ENCODE results near the gene ARL13B. TPM values are rescaled to one million over a fixed set of nuclear protein-coding genes. Genes with fewer than 3 reads are reported as not detected.

Gene ARL13B
- polyA plus RNA-seq, 1 of the 3 experiments (the other 2 are of a cell fraction): 4.9 TPM

DNA sequence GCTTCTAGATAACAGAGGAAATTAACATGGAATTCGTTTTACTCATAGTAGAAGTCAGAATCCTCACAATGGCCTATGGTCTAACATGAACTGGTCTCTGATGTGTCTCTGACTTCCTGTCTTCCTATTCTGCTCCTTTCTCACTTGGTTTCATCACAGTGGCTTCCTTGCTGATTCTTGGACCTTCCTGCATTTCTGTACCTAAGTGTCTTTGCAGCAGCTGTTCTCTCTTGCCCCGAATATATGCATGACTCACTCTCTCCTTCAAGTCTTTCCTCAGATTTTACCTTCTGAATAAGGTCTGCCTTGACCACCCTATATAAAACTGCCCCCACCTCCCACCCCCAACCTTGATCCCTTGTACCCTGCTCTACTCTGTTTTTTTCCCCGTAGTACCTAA lies 14.1 kb downstream of the ARL13B start (continued):
- TF ChIP-seq RAD21 (IDR thresholded peaks at IDR 0.05; ENCODE audit: low read length) (no peak), CTCF (IDR thresholded peaks at IDR 0.05) (no peak), RFX5 (IDR thresholded peaks at IDR 0.05; ENCODE audit: low read length) (no peak)

DNA sequence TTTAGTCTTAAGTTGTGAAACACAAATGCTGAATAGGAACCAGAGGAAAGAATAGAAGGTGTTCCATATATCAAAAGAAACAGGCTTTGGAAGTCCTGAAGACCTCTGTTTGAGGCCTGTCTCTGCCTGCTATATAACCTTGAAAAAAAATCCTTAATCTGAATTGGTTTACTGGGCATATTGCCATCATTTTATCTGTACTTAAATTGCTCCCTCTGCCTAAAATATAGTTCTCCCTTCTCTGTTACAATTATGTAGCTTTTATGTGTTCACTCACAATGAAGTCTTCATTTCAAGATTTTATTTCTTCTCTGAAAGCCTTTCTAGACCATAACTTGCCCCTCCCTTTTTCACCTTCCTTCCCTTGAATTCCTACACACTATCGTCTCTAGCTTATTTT lies 21.2 kb downstream of the ARL13B start:
- H3K4me2 ChIP-seq: no peak overlapping the region
- no peaks in the 10 kb centered on the region for H3K27me3 ChIP-seq (ENCODE audit: insufficient read depth)
- no peak overlapping the region for H3K4me3 ChIP-seq (ENCODE audit: low read depth in 2 of 2, low read length in 1 of 2)
- H3K9me3 ChIP-seq: no peaks in the 10 kb centered on the region
- TF ChIP-seq, protein P1, sequence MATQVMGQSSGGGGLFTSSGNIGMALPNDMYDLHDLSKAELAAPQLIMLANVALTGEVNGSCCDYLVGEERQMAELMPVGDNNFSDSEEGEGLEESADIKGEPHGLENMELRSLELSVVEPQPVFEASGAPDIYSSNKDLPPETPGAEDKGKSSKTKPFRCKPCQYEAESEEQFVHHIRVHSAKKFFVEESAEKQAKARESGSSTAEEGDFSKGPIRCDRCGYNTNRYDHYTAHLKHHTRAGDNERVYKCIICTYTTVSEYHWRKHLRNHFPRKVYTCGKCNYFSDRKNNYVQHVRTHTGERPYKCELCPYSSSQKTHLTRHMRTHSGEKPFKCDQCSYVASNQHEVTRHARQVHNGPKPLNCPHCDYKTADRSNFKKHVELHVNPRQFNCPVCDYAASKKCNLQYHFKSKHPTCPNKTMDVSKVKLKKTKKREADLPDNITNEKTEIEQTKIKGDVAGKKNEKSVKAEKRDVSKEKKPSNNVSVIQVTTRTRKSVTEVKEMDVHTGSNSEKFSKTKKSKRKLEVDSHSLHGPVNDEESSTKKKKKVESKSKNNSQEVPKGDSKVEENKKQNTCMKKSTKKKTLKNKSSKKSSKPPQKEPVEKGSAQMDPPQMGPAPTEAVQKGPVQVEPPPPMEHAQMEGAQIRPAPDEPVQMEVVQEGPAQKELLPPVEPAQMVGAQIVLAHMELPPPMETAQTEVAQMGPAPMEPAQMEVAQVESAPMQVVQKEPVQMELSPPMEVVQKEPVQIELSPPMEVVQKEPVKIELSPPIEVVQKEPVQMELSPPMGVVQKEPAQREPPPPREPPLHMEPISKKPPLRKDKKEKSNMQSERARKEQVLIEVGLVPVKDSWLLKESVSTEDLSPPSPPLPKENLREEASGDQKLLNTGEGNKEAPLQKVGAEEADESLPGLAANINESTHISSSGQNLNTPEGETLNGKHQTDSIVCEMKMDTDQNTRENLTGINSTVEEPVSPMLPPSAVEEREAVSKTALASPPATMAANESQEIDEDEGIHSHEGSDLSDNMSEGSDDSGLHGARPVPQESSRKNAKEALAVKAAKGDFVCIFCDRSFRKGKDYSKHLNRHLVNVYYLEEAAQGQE (IDR thresholded peaks at IDR 0.05; ENCODE audit: low read depth, low read length): no peak
- TF ChIP-seq, protein P2, sequence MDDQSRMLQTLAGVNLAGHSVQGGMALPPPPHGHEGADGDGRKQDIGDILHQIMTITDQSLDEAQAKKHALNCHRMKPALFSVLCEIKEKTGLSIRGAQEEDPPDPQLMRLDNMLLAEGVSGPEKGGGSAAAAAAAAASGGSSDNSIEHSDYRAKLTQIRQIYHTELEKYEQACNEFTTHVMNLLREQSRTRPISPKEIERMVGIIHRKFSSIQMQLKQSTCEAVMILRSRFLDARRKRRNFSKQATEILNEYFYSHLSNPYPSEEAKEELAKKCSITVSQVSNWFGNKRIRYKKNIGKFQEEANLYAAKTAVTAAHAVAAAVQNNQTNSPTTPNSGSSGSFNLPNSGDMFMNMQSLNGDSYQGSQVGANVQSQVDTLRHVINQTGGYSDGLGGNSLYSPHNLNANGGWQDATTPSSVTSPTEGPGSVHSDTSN (IDR thresholded peaks at IDR 0.05): no peak
- no peak for TF ChIP-seq TEAD4 (IDR thresholded peaks at IDR 0.05; ENCODE audit: borderline replicate concordance, insufficient read depth)
- TF ChIP-seq EP300 (IDR thresholded peaks at IDR 0.05; ENCODE audit: borderline replicate concordance in 1 of 2, low read depth in 1 of 2, low read length in 1 of 2): no peak
- no peak for TF ChIP-seq POLR2AphosphoS5 (IDR thresholded peaks at IDR 0.05; ENCODE audit: low read depth, low read length)
- TF ChIP-seq GATA2 (CRISPR knock-in tag; IDR thresholded peaks at IDR 0.05): no peak
- no peak for TF ChIP-seq RXRA (IDR thresholded peaks at IDR 0.05; ENCODE audit: borderline replicate concordance, low read depth)
- no peak for TF ChIP-seq GABPA (IDR thresholded peaks at IDR 0.05; ENCODE audit: low read depth)
- no peak for TF ChIP-seq RFX5 (IDR thresholded peaks at IDR 0.05; ENCODE audit: low read length)
- TF ChIP-seq, protein P3, sequence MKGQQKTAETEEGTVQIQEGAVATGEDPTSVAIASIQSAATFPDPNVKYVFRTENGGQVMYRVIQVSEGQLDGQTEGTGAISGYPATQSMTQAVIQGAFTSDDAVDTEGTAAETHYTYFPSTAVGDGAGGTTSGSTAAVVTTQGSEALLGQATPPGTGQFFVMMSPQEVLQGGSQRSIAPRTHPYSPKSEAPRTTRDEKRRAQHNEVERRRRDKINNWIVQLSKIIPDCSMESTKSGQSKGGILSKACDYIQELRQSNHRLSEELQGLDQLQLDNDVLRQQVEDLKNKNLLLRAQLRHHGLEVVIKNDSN (IDR thresholded peaks at IDR 0.05; ENCODE audit: borderline replicate concordance, low read depth): no peak
- TF ChIP-seq MXI1 (IDR thresholded peaks at IDR 0.05; ENCODE audit: low read depth, low read length): no peak
- no peak for TF ChIP-seq CTCF (IDR thresholded peaks at IDR 0.05)
- TF ChIP-seq ZBTB33 (IDR thresholded peaks at IDR 0.05; ENCODE audit: borderline replicate concordance, low read depth): no peak
- TF ChIP-seq NRF1 (IDR thresholded peaks at IDR 0.05; ENCODE audit: low read depth, low read length): no peak
- no peak for TF ChIP-seq RAD21 (IDR thresholded peaks at IDR 0.05; ENCODE audit: low read length)
- no peak for TF ChIP-seq NFIC (IDR thresholded peaks at IDR 0.05; ENCODE audit: borderline replicate concordance)
- no peak for TF ChIP-seq RCOR1 (IDR thresholded peaks at IDR 0.05; ENCODE audit: low read length)
- TF ChIP-seq FOSL2 (IDR thresholded peaks at IDR 0.05; ENCODE audit: borderline replicate concordance, low read depth): no peak
- TF ChIP-seq TCF12 (IDR thresholded peaks at IDR 0.05): no peak
- peaks cover 2 to 5% of the 10 kb centered on the region in 2 experiments for H3K36me3 ChIP-seq (replicated peaks in 1 of 2; ENCODE audit: control insufficient read depth in 1 of 2, insufficient read depth in 2 of 2, low read length in 1 of 2)
- H3K4me1 ChIP-seq (ENCODE audit: control insufficient read depth in 1 of 2, insufficient read depth in 2 of 2, low read depth in 1 of 2, low read length in 1 of 2): no peaks in the 10 kb centered on the region; a peak in 1 of 4 replicates
- 76% methylated on average over 1 of the region's 1 CpG for whole genome bisulfite sequencing (ENCODE audit: low lambda C conversion rate)
- DNase-seq: no peak
- no peak overlapping the region for H3K9ac ChIP-seq
- H3K79me2 ChIP-seq (ENCODE audit: insufficient read depth): peaks cover 3% of the 10 kb centered on the region; the same call in 1 of the 2 replicates
- POLR2A ChIA-PET: no interaction called here
- H3K9me2 ChIP-seq: no peaks in the 10 kb centered on the region
- CTCF ChIA-PET: interaction anchor here (0.6 to 1.3 kb wide), 4 partner anchors 8 to 50 kb away, joined by 3 to 4 read pairs (median 3); no protein-coding TSS in a partner anchor
- H2AFZ ChIP-seq (ENCODE audit: low read depth): no peak overlapping the region
- H4K20me1 ChIP-seq (ENCODE audit: insufficient read depth): no peaks in the 10 kb centered on the region
- no peaks in the 10 kb centered on the region for H3F3A ChIP-seq (replicated peaks; ENCODE audit: insufficient read depth)
- no peak overlapping the region for H3K27ac ChIP-seq (ENCODE audit: low read depth in 2 of 2, low read length in 1 of 2)

Measured in SK-N-SH (cell line).